MM.1S (cell line): ENCODE data around the gene LANCL2.

Experiments used
- DNase-seq: peaks from one replicate; pipeline ENCODE4 v3.0.0-alpha.2; 2015
- H2AFZ ChIP-seq: fragments of 300-600 bp; sonication (generic); 2 replicates; pipeline ENCODE4 v1.6.0; 2016; ENCODE audit warnings: antibody characterized with exemption, low read length
- H3F3A ChIP-seq: fragments of 300-600 bp; sonication (generic); 2 replicates; pipeline ENCODE4 v1.6.1; 2016; ENCODE audit warnings: mild to moderate bottlenecking, antibody characterized with exemption, low read length, moderate library complexity, mixed read lengths; ENCODE audit not compliant: insufficient read depth
- H3K27ac ChIP-seq: fragments of 300-600 bp; sonication (generic); 2 replicates; pipeline ENCODE4 v1.5.1; 2016; ENCODE audit warnings: mild to moderate bottlenecking, low read length
- H3K27me3 ChIP-seq: fragments of 300-600 bp; sonication (generic); replicated peaks from 2 replicates; pipeline ENCODE4 v1.6.0; 2016; ENCODE audit warnings: low read length; ENCODE audit not compliant: insufficient read depth
- H3K36me3 ChIP-seq: fragments of 300-600 bp; sonication (generic); replicated peaks from 2 replicates; pipeline ENCODE4 v1.6.1; 2016; ENCODE audit warnings: mild to moderate bottlenecking, low read length, mixed read lengths; ENCODE audit not compliant: insufficient read depth
- H3K4me1 ChIP-seq: fragments of 300-600 bp; sonication (generic); 2 replicates; pipeline ENCODE4 v1.6.1; 2016; ENCODE audit warnings: low read length, mixed read lengths
- H3K4me2 ChIP-seq: fragments of 300-600 bp; sonication (generic); 2 replicates; pipeline ENCODE4 v1.6.0; 2016; ENCODE audit warnings: low read depth, low read length
- H3K4me3 ChIP-seq: fragments of 300-600 bp; sonication (generic); 2 replicates; pipeline ENCODE4 v1.5.1; 2016; ENCODE audit warnings: low read length, mixed read lengths
- H3K79me2 ChIP-seq: fragments of 300-600 bp; sonication (generic); 2 replicates; pipeline ENCODE4 v1.6.1; 2016; ENCODE audit warnings: mixed run types, low read length, mixed read lengths
- H3K9ac ChIP-seq: fragments of 300-600 bp; sonication (generic); 2 replicates; pipeline ENCODE4 v1.6.1; 2016; ENCODE audit warnings: low read length, mixed read lengths
- H3K9me2 ChIP-seq: fragments of 300-600 bp; sonication (generic); replicated peaks from 2 replicates; pipeline ENCODE4 v1.6.1; 2016; ENCODE audit warnings: mild to moderate bottlenecking, low read length, mixed read lengths; ENCODE audit not compliant: insufficient read depth
- H3K9me3 ChIP-seq: fragments of 300-600 bp; sonication (generic); replicated peaks from 2 replicates; pipeline ENCODE4 v1.6.1; 2016; ENCODE audit warnings: mild to moderate bottlenecking, low read length, mixed read lengths; ENCODE audit not compliant: insufficient read depth
- H4K20me1 ChIP-seq: fragments of 300-600 bp; sonication (generic); 2 replicates; pipeline ENCODE4 v1.6.1; 2016; ENCODE audit warnings: mild to moderate bottlenecking, low read length, moderate library complexity, mixed read lengths; ENCODE audit not compliant: insufficient read depth
- CTCF ChIP-seq: fragments of 300-600 bp; sonication (generic); IDR thresholded peaks from 2 replicates; pipeline ENCODE4 v1.5.1; 2016; ENCODE audit warnings: antibody characterized with exemption, low read length, mixed read lengths
- EZH2 ChIP-seq: fragments of 300-600 bp; sonication (generic); optimal IDR thresholded peaks from 2 replicates; pipeline ENCODE3; 2017; ENCODE audit warnings: low read depth, mild to moderate bottlenecking, antibody characterized with exemption, low read length, mixed read lengths
- EZH2phosphoT487 ChIP-seq: fragments of 300-600 bp; sonication (generic); IDR thresholded peaks from 2 replicates; pipeline ENCODE4 v1.6.1; 2018; ENCODE audit warnings: antibody characterized with exemption, low read length

LANCL2 gene

GRCh38 chr7:55478700-55479099 is 113.6 kb downstream of the LANCL2 start:
- Histone ChIP-seq H3K4me3 (no peak overlapping the region), H3K27me3 (no peaks in the 10 kb centered on the region), H3K27ac (no peak overlapping the region), H3K36me3 (peaks cover 8% of the 10 kb centered on the region; the same call in 1 of the 2 replicates), H2AFZ (no peak overlapping the region), H3K4me2 (no peak overlapping the region), H4K20me1 (0 out of 2 replicates have a peak, but pooled peaks cover 3% of the 10 kb centered on the region), H3K9me2 (no peaks in the 10 kb centered on the region), H3K9me3 (no peaks in the 10 kb centered on the region), H3K79me2 (peaks cover 97% of the 10 kb centered on the region), H3K4me1 (peaks cover 9% of the 10 kb centered on the region; the same call in 1 of the 2 replicates), H3K9ac (no peak overlapping the region), H3F3A (peaks cover 6% of the 10 kb centered on the region; the same call in 1 of the 2 replicates)
- no peak for DNase-seq
- TF ChIP-seq EZH2 (no peak), CTCF (no peak), EZH2phosphoT487 (no peak)

GRCh38 chr7:55481155-55481554 is 116.0 kb downstream of the LANCL2 start:
- peaks cover 17% of the 10 kb centered on the region for H3F3A ChIP-seq
- 0 out of 2 replicates have a peak, but pooled peaks cover 5% of the 10 kb centered on the region for H3K36me3 ChIP-seq
- DNase-seq = no peak
- TF ChIP-seq CTCF (no peak), EZH2 (no peak), EZH2phosphoT487 (no peak)
- no peak overlapping the region for H3K27ac ChIP-seq
- peaks cover 97% of the 10 kb centered on the region for H3K79me2 ChIP-seq
- H4K20me1 ChIP-seq = 0 out of 2 replicates have a peak, but pooled peaks cover 3% of the 10 kb centered on the region
- H3K9ac ChIP-seq = no peak overlapping the region
- peaks cover 25% of the 10 kb centered on the region for H3K4me1 ChIP-seq
- no peak overlapping the region for H3K4me2 ChIP-seq
- H3K4me3 ChIP-seq = no peak overlapping the region
- no peaks in the 10 kb centered on the region for H3K27me3 ChIP-seq
- no peaks in the 10 kb centered on the region for H3K9me2 ChIP-seq
- H2AFZ ChIP-seq = no peak overlapping the region
- H3K9me3 ChIP-seq = no peaks in the 10 kb centered on the region

- H3K4me1 ChIP-seq = peaks cover 25% of the 10 kb centered on the region
- H3K79me2 ChIP-seq = peaks cover 98% of the 10 kb centered on the region
- H3K27me3 ChIP-seq = no peaks in the 10 kb centered on the region
- H2AFZ ChIP-seq = no peak overlapping the region
- no peaks in the 10 kb centered on the region for H3K9me2 ChIP-seq
- no peak overlapping the region for H3K4me3 ChIP-seq
- no peak overlapping the region for H3K27ac ChIP-seq
- H3K9me3 ChIP-seq = no peaks in the 10 kb centered on the region
- TF ChIP-seq CTCF (no peak), EZH2phosphoT487 (no peak), EZH2 (no peak)
- peaks cover 17% of the 10 kb centered on the region for H3F3A ChIP-seq
- 0 out of 2 replicates have a peak, but pooled peaks cover 3% of the 10 kb centered on the region for H4K20me1 ChIP-seq
- DNase-seq = no peak
- no peak overlapping the region for H3K9ac ChIP-seq
- peak overlapping the region; percentile 15; the same call in 1 of the 2 replicates for H3K4me2 ChIP-seq
- H3K36me3 ChIP-seq = 0 out of 2 replicates have a peak, but pooled peaks cover 5% of the 10 kb centered on the region
These were observed 117.9 kb downstream of the LANCL2 start for GRCh38 chr7:55483046-55483445.
